NOMO-1 (cell line): Measurements from ENCODE around the gene CDC5L.
"Not testable (repeated sequence)": the region's sequence is repeated elsewhere in the genome, so short reads cannot be mapped to it uniquely, and the experiment has no call there.

Source experiments
- DNase-seq, 2 experiments: peaks; one replicate each; lab custom pipeline; 2025; ENCODE audit not compliant: unreplicated experiment in 2 of 2; lab: John Stamatoyannopoulos, UW

CDC5L gene

DNA sequence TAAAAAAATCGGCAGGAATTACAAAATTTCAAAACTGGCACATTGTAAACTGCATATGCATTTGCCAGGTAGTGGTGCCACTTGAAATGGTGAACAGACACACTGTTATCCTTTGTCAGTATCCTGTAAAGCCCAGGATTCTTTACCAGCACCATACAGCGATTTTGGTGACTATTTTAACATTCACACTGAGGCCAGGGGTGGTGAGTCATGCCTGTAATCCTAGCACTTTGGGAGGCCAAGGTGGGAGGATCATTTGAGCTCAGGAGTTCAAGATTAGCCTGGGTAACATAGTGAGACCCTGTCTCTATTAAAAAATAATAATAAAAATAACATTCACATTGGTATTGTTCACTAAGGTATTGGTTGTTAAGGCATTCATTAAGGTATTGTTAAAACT is 61.7 kb downstream of the CDC5L start:
- not testable (repeated sequence) for DNase-seq

- no peak for DNase-seq
Measured at GRCh38 chr6:44451803-44452695, 64.5 kb downstream of the CDC5L start.

DNA sequence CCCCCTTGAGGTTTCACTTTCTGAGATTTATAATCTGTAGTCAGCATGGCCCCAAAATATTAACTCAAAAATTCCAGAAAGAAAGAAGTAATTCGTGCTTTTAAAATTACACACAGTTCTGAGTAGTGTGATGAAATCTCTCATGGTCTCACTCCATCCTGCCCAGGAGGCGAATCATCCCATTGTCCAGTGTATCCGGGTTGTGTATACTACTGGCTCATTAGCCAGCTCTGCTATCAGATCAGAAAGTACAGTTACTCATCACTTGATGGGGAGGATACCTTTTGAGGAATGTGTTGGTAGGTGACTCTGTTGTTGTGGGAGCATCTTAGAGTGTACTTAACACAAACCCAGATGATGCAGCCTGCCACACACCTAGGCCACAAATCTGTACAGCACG is 65.2 kb downstream of the CDC5L start:
- DNase-seq = no peak

DNA sequence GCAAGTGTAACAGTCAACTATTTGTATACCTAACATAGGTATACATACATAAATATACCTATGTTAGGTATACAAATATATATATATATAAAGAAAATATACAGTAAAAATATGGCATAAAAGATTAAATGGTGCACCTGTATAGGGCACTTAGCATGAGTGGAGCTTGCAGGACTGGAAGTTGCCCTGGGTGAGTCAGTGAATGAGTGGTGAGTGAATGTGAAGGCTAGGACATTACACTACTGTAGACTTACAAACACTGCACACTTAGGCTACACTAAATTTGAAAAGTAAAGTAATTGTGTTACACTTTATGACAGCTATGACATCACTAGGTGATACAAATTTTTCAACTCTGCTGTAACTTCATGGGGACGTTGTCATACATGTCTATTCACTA is 65.6 kb downstream of the CDC5L start:
- DNase-seq = no peak

DNA sequence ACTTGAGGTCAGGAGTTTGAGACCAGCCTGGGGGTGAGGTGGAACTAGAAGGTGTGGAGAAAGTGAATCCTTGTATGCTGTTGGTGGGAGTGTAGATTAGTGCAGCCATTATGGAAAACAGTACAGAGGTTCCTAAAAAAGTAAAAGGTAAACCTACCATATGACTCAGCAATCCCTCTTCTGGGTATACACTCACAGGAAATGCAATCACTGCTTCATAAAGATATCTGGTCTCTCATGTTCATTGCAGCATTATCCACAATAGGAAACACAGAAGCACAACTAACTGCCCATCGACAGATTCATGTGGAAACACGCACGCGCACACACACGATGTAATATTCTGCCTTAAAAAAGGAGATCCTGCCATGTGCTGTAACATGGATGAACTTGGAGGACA is 66.7 kb downstream of the CDC5L start:
- DNase-seq = no peak

GRCh38 chr6:44456070-44456965 is 68.8 kb downstream of the CDC5L start:
- DNase-seq = peak; percentile 54 to 58

GRCh38 chr6:44456966-44457292 is 69.4 kb downstream of the CDC5L start:
- DNase-seq = no peak

GRCh38 chr6:44457596-44457995 is 70.1 kb downstream of the CDC5L start:
- DNase-seq = no peak

- DNase-seq = no peak
Measured at GRCh38 chr6:44458551-44458950, 71.0 kb downstream of the CDC5L start.

DNA sequence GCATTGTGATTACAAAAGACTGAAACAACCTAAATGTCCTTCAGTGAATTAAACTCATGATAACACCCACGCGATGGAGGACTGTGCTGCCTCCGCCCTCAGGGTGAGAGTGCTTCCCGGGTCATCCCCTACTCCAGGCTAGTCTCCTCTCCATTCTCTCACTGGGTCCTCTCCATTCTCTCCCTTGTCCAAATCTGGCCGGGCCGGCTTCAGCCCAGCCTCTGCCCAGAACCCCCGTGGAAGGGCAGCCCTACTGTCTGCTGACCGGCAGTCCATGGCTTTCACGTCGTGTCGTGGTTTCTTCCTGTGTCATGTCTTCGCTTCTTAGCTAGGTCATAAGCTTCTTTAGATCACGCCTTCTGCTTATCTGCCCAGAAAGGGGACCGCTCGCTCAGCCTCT is 74.8 kb downstream of the CDC5L start:
- DNase-seq = no peak

DNA sequence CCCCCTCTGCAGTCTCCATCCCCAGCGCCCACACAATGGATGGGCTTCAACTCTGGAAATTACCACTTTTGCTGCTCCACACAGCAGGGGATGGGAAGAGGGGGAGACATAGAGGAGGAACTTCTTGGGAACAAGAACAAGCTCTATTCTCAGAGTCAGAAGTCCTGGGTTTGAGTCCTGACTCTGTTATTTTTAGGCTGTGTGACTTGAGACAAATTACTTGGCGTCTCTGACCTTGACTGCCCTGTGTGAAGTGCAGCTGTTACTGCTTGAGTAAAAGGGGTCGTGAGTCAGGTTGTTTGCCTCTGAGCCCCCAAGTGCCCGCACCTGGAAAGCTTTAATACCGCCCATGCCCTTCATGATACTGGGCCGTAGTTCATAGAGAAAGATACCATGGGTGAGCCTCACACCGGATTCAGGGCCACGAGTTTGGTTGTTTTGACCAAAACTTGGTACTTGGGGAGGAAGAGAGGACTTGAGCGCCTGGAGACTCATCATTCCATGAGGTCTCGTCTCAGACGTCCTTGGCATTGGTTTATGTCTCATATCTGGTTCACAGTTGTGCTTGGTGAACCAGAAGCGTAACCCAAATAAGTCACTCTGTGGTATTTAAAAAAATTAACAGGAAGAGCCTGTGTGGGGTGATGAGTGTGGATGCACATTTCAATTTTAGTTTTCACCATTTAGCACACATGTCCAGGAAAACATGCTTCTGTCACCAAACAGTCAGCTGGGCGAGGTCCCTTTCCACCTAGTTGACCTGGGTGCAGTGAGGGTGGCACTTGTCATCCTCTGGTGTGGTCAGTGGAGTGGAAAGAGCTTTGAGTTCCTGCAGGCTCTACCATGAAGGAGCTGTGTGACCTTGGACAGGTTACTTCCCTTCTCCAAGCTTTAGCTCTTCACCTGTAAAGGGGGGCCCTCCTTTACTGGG is 75.6 kb downstream of the CDC5L start:
- DNase-seq = no peak

DNA sequence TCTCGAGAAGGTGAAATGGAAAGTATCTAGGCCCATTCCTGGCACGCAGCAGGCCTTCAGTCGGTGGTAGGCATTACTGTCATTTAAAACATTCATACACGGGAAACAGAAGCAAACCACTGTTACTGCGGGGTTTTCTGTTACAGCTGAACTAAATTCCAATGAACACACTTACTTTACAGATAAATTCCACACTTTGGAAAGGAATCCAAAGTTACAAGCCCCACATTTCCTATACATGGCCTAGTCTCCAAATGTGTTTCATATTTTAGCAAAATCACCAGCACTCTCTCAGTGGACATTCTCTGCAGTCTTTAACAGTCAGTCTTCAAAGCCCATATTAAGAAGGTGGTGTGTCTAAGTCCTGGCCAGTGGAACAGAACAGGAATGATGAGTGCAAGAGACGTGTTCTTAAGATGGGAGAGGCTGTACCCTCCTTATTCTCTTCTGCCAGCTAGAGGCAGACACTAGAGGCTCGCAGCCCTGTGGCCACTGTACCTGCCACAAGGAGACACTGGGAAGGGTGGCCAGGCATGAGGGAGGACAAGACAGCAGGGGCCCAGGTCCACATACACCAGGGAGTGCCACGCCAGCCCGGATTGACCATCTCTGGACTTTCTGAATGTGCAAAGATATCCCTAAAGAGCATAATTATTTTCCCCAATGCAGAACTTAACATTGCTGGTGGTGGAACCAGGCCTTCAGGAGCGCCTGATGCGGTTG is 76.4 kb downstream of the CDC5L start:
- DNase-seq = no peak

DNA sequence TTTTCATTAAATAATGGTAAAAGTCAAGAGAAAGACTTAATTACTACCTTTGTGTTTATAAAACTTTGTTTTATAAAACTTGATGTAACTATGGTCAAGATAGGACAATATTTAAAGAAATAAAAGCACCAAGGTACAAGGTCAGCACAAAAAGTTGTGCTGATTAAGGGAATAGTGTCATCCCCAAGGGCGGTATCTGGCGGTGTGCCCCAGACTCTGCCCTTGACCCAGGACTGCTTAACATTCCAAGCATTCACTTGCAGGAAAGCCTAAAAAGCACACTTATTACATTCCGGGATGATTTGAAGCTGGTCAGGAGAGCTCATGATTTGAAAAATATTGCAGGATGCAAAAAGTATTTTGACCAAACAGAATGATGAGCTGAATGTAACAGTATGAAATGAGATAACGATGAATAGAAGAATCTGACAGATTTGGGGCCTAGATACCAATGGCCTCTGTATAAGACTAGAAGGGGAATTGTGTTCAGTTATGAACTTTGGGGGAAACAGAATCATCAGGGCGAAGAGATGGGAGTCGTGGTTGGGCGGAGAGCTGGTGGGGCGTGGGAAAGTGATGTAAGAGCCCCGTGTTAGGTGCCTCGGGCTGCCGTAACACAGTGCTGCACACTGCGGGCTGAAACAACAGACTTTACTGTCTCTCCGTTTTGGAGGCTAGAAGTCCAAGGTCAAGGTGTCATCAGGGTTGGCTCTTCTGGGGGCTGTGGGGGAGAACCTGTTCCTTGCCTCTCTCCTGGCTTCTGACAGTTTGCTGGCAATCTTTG is 77.2 kb downstream of the CDC5L start:
- no peak for DNase-seq

GRCh38 chr6:44466955-44467354 is 79.4 kb downstream of the CDC5L start:
- DNase-seq = no peak

DNA sequence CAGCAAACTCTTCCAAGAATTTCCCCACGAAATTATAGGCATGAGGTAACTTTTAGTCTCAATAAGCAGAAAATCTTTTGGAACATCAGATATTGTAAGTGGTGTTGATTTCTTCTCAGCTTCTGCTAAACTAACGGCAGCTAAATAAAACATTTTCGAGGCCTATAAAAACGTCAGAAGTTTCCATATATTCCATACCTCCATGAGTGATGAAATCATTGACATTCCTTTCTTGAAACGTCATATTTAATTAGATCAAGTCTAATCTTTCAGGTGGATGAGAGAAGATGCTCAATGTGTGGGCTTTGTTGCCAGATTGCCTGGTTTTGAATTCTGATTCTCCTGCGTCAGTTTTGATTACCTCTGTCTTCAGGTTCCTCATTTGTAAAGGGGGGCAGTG is 81.3 kb downstream of the CDC5L start:
- DNase-seq = no peak

GRCh38 chr6:44470115-44470464 is 82.6 kb downstream of the CDC5L start:
- DNase-seq = no peak

DNA sequence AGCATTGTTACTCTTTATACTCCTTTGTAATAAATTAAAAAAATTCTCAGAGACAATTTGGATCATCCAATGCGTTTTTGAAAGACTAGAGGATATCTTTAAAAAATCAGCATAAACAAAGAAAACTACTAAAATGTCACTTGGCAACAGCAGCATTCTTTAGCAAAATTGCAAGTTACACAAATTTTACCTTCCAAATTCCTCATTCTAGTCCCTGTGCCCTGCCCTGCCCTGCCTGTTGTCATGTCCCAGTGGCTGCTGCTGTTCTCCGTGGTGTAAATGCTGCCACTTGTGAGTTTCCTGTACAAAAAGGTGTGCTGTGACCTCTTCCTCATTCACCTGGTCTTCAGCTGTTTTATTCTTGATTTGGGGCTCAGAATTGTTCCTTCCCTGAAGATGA is 83.2 kb downstream of the CDC5L start:
- no peak for DNase-seq

GRCh38 chr6:44471271-44471981 is 83.9 kb downstream of the CDC5L start:
- no peak for DNase-seq
